Heart left ventricle (tissue), 13 donors: ENCODE results near the gene DOCK3.

Source experiments
- CTCF ChIP-seq, 12 donors: fragments of 200-600 bp; sonication (generic) in 4 of 12; IDR thresholded peaks; one replicate each; pipeline versions ENCODE4 v1.5.0 to v1.8.0; 2018 to 2022; ENCODE audit warnings: antibody characterized with exemption in 12 of 12, mild to moderate bottlenecking in 5 of 12
- POLR2A ChIP-seq, 2 donors: fragments of 450-650 bp; IDR thresholded peaks; one replicate each; pipeline ENCODE4 v1.6.1; 2017; ENCODE audit warnings: antibody characterized with exemption in 2 of 2, mild to moderate bottlenecking in 2 of 2, moderate library complexity in 2 of 2
- donor health status: ischemic (EF 13 %, LVEDD 7.1; RV severe dilation, severe dysfunction).
- donor health status: DM: no; HTN: yes; CAD: no.
- donor health status: DM: no; HTN: no; CAD: no.
- donor health status: ischemic (EF 25% LVEDD 6.9; RV normal size, moderate dysfunction).
- donor health status: ischemic (EF 25% LVEDD 5.7; RV mildly dilated, moderate dysfunction).
- donor health status: ischemic (EF 35%, LVEDD 5.7; RV mildly dilated, moderate dysfunction).
- donor health status: nonischemic (EF 11% LVEDD 7.7; RV severe dilation, severe dysfunction).
- donor health status: DM: yes; HTN: yes; CAD: no.
- donor health status: PGD.
- donor health status: ischemic (EF 29% LVEDD 5.4; RV normal size, mild dysfunction).
- donor health status: nonischemic (EF 23%, LVEDD 6.1; RV moderate dilation, normal function).

GRCh38 chr3:51083490-51083889 is 408.8 kb downstream of the DOCK3 start:
- TF ChIP-seq CTCF (IDR thresholded peaks at IDR 0.05) (no peak), POLR2A (IDR thresholded peaks at IDR 0.05) (no peak)
